VCaP (cell line): ENCODE results near the gene GSS.

Source experiments
- H3K27ac ChIP-seq: fragments of 450-650 bp; 2 replicates; pipeline ENCODE4 v1.5.1; 2017
- CTCF ChIP-seq: fragments of 450-650 bp; conservative IDR thresholded peaks from 2 replicates; pipeline ENCODE4 v1.5.1; 2017; ENCODE audit warnings: mild to moderate bottlenecking, moderate library complexity

The GSS gene

GRCh38 chr20:34923414-34923813 lies 32.2 kb downstream of the GSS start:
- no peak for TF ChIP-seq CTCF
- H3K27ac ChIP-seq = no peak overlapping the region

GRCh38 chr20:34922654-34923381 lies 32.8 kb downstream of the GSS start:
- H3K27ac ChIP-seq = no peak overlapping the region
- TF ChIP-seq CTCF = no peak

- no peak overlapping the region for H3K27ac ChIP-seq
- TF ChIP-seq CTCF = no peak
These were observed 34.2 kb downstream of the GSS start for GRCh38 chr20:34921436-34921835.

- no peak overlapping the region for H3K27ac ChIP-seq
- TF ChIP-seq CTCF = no peak
These were observed 35.6 kb downstream of the GSS start for GRCh38 chr20:34920055-34920454.

GRCh38 chr20:34916774-34917354 lies 38.7 kb downstream of the GSS start:
- TF ChIP-seq CTCF = no peak
- H3K27ac ChIP-seq = no peak overlapping the region

- no peak for TF ChIP-seq CTCF
- no peak overlapping the region for H3K27ac ChIP-seq
These were observed 39.7 kb downstream of the GSS start for GRCh38 chr20:34915749-34916455.

- no peak overlapping the region for H3K27ac ChIP-seq
- no peak for TF ChIP-seq CTCF
These were observed 40.5 kb downstream of the GSS start for GRCh38 chr20:34915131-34915530.
